HEK293 (cell line): Measurements from ENCODE around the gene LIN54.

Experiments used
- EGR2 ChIP-seq: fragments of 450-650 bp; formaldehyde crosslinking; IDR thresholded peaks from 2 replicates; pipeline ENCODE4 v1.5.1; 2016; ENCODE audit warnings: low read depth, missing biosample characterization, missing genetic modification characterization
- GLIS2 ChIP-seq: fragments of 450-650 bp; formaldehyde crosslinking; IDR thresholded peaks from 2 replicates; pipeline ENCODE4 v1.5.1; 2016; ENCODE audit warnings: missing biosample characterization, missing genetic modification characterization
- HOXA7 ChIP-seq: sonication (generic); formaldehyde crosslinking; IDR thresholded peaks from 2 replicates; pipeline ENCODE4 v1.8.1; 2022; ENCODE audit warnings: missing genetic modification reagents, borderline replicate concordance
- HOXC10 ChIP-seq: sonication (generic); formaldehyde crosslinking; IDR thresholded peaks from 2 replicates; pipeline ENCODE4 v1.8.1; 2023; ENCODE audit warnings: mild to moderate bottlenecking, missing genetic modification reagents
- IKZF3 ChIP-seq: fragments of 450-650 bp; IDR thresholded peaks from 2 replicates; pipeline ENCODE4 v1.5.0; 2018; ENCODE audit warnings: missing biosample characterization, mild to moderate bottlenecking, missing genetic modification characterization, moderate library complexity
- RBAK ChIP-seq: fragments of 450-650 bp; formaldehyde crosslinking; IDR thresholded peaks from 2 replicates; pipeline ENCODE4 v1.5.1; 2016; ENCODE audit warnings: missing biosample characterization, missing genetic modification characterization
- YY1 ChIP-seq: fragments of 450-650 bp; formaldehyde crosslinking; IDR thresholded peaks from 2 replicates; pipeline ENCODE4 v1.5.1; 2018; ENCODE audit warnings: missing biosample characterization, missing genetic modification characterization
- ZFP3 ChIP-seq: fragments of 450-650 bp; formaldehyde crosslinking; IDR thresholded peaks from 2 replicates; pipeline ENCODE4 v1.5.1; 2016; ENCODE audit warnings: low read depth, missing biosample characterization, missing genetic modification characterization
- ZFP69B ChIP-seq: fragments of 450-650 bp; formaldehyde crosslinking; IDR thresholded peaks from 2 replicates; pipeline ENCODE4 v1.5.1; 2016; ENCODE audit warnings: missing biosample characterization, missing genetic modification characterization
- ZNF138 ChIP-seq: fragments of 450-650 bp; formaldehyde crosslinking; IDR thresholded peaks from 2 replicates; pipeline ENCODE4 v1.5.1; 2016; ENCODE audit warnings: missing biosample characterization, missing genetic modification characterization, borderline replicate concordance
- ZNF223 ChIP-seq: fragments of 450-650 bp; formaldehyde crosslinking; IDR thresholded peaks from 2 replicates; pipeline ENCODE4 v1.5.1; 2016; ENCODE audit warnings: missing biosample characterization, missing genetic modification characterization
- ZNF302 ChIP-seq: fragments of 450-650 bp; formaldehyde crosslinking; IDR thresholded peaks from 2 replicates; pipeline ENCODE4 v1.5.1; 2016; ENCODE audit warnings: missing biosample characterization, missing genetic modification characterization, low read depth
- ZNF324 ChIP-seq: fragments of 450-650 bp; formaldehyde crosslinking; IDR thresholded peaks from 2 replicates; pipeline ENCODE4 v1.5.1; 2016; ENCODE audit warnings: missing biosample characterization, missing genetic modification characterization
- ZNF391 ChIP-seq: fragments of 450-650 bp; formaldehyde crosslinking; IDR thresholded peaks from 2 replicates; pipeline ENCODE4 v1.5.1; 2016; ENCODE audit warnings: low read depth, missing biosample characterization, missing genetic modification characterization, borderline replicate concordance
- ZNF48 ChIP-seq: fragments of 450-650 bp; formaldehyde crosslinking; IDR thresholded peaks from 2 replicates; pipeline ENCODE4 v1.5.1; 2016; ENCODE audit warnings: missing biosample characterization, missing genetic modification characterization
- ZNF521 ChIP-seq: fragments of 450-650 bp; formaldehyde crosslinking; IDR thresholded peaks from 2 replicates; pipeline ENCODE4 v1.5.1; 2017; ENCODE audit warnings: missing biosample characterization, mild to moderate bottlenecking, missing genetic modification characterization
- ZNF529 ChIP-seq: fragments of 450-650 bp; formaldehyde crosslinking; IDR thresholded peaks from 2 replicates; pipeline ENCODE4 v1.5.1; 2017; ENCODE audit warnings: missing genetic modification characterization, missing biosample characterization; ENCODE audit not compliant: insufficient replicate concordance
- ZNF548 ChIP-seq: fragments of 450-650 bp; formaldehyde crosslinking; IDR thresholded peaks from 2 replicates; pipeline ENCODE4 v1.5.1; 2016; ENCODE audit warnings: missing biosample characterization, missing genetic modification characterization
- ZNF596 ChIP-seq: fragments of 450-650 bp; IDR thresholded peaks from 2 replicates; pipeline ENCODE4 v1.5.0; 2018; ENCODE audit warnings: missing biosample characterization, mild to moderate bottlenecking, missing genetic modification characterization, moderate library complexity
- ZNF600 ChIP-seq: fragments of 450-650 bp; formaldehyde crosslinking; IDR thresholded peaks from 2 replicates; pipeline ENCODE4 v1.5.1; 2016; ENCODE audit warnings: missing biosample characterization, missing genetic modification characterization
- ZNF610 ChIP-seq: fragments of 450-650 bp; formaldehyde crosslinking; IDR thresholded peaks from 2 replicates; pipeline ENCODE4 v1.5.1; 2016; ENCODE audit warnings: missing biosample characterization, missing genetic modification characterization, borderline replicate concordance
- ZNF621 ChIP-seq: fragments of 450-650 bp; formaldehyde crosslinking; IDR thresholded peaks from 2 replicates; pipeline ENCODE4 v1.5.1; 2017; ENCODE audit warnings: missing biosample characterization, missing genetic modification characterization
- ZNF76 ChIP-seq: fragments of 450-650 bp; formaldehyde crosslinking; IDR thresholded peaks from 2 replicates; pipeline ENCODE4; 2016; ENCODE audit warnings: low read depth, missing biosample characterization, missing genetic modification characterization, borderline replicate concordance
- ZSCAN30 ChIP-seq: fragments of 450-650 bp; IDR thresholded peaks from 2 replicates; pipeline ENCODE4 v1.5.1; 2018; ENCODE audit warnings: missing biosample characterization, mild to moderate bottlenecking, missing genetic modification characterization, moderate library complexity
- TF ChIP-seq, protein P1 (sequence below): fragments of 450-650 bp; formaldehyde crosslinking; IDR thresholded peaks from 2 replicates; pipeline ENCODE4 v1.5.1; 2016; ENCODE audit warnings: missing biosample characterization, missing genetic modification characterization
- TF ChIP-seq, protein P2 (sequence below): fragments of 450-650 bp; formaldehyde crosslinking; optimal IDR thresholded peaks from 2 replicates; pipeline ENCODE3; 2016; ENCODE audit warnings: missing biosample characterization, mild to moderate bottlenecking, missing genetic modification characterization
- TF ChIP-seq, protein P3 (sequence below): fragments of 450-650 bp; formaldehyde crosslinking; IDR thresholded peaks from 2 replicates; pipeline ENCODE4 v1.5.1; 2016; ENCODE audit warnings: missing biosample characterization, missing genetic modification characterization, low read depth
- TF ChIP-seq, protein P4 (sequence below): fragments of 450-650 bp; formaldehyde crosslinking; IDR thresholded peaks from 2 replicates; pipeline ENCODE4 v1.5.1; 2016; ENCODE audit warnings: missing biosample characterization, missing genetic modification characterization, borderline replicate concordance
- TF ChIP-seq, protein P5 (sequence below): fragments of 450-650 bp; formaldehyde crosslinking; IDR thresholded peaks from 2 replicates; pipeline ENCODE4 v1.5.1; 2016; ENCODE audit warnings: missing biosample characterization, missing genetic modification characterization
- TF ChIP-seq, protein P6 (sequence below): fragments of 450-650 bp; formaldehyde crosslinking; IDR thresholded peaks from 2 replicates; pipeline ENCODE4 v1.5.1; 2016; ENCODE audit warnings: missing biosample characterization, missing genetic modification characterization
- TF ChIP-seq, protein P7 (sequence below): fragments of 450-650 bp; formaldehyde crosslinking; IDR thresholded peaks from 2 replicates; pipeline ENCODE4 v1.5.1; 2016; ENCODE audit warnings: missing biosample characterization, missing genetic modification characterization

LIN54 gene

DNA sequence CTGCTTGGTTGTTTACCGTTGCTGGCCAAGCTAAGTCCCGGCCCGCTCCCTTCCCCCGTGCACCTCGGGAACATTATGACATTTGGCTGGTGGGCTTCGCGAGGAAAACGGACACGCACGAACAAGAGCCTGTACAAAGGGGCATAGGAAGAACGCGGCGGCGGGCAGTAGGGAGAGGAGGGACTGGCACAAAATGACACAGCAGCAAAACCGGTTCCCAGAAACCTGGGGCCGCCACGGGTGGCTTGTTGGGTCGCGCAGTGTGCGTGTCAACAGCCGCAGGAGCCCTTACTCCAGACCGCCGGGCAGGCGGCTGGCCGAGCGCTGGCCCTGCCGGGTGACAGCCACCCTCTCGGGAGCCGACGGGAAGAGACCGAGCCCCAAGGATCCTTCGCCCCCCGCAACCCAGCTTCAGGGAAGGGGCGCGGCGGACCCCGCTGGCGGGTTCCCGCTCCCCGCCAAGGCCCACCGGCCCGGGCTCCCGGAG, 1.6 kb upstream of the LIN54 start (continued):
- TF ChIP-seq ZFP69B (tag by site-specific recombination) (no peak), ZNF529 (tag by site-specific recombination) (no peak), IKZF3 (tag by site-specific recombination) (0 out of 2 replicates have a peak, but pooled peaks have one; percentile 33), ZNF302 (tag by site-specific recombination) (no peak), ZNF391 (tag by site-specific recombination) (no peak), ZNF521 (tag by site-specific recombination) (no peak), HOXC10 (CRISPR knock-in tag) (no peak), ZNF621 (tag by site-specific recombination) (no peak), HOXA7 (CRISPR knock-in tag) (no peak), ZFP3 (tag by site-specific recombination) (no peak), ZNF610 (tag by site-specific recombination) (no peak), ZNF324 (no peak), ZNF138 (no peak), ZNF76 (tag by site-specific recombination) (peak; percentile 30; the same call in 1 of the 2 replicates), ZNF600 (tag by site-specific recombination) (peak; percentile 53; the same call in 1 of the 2 replicates), ZSCAN30 (tag by site-specific recombination) (peak; percentile 61; the same call in 1 of the 2 replicates), ZNF548 (tag by site-specific recombination) (no peak), RBAK (tag by site-specific recombination) (no peak), ZNF48 (tag by site-specific recombination) (no peak), GLIS2 (tag by site-specific recombination) (peak; percentile 60), ZNF223 (tag by site-specific recombination) (no peak), ZNF596 (tag by site-specific recombination) (0 out of 2 replicates have a peak, but pooled peaks have one; percentile 18), YY1 (tag by site-specific recombination) (no peak), EGR2 (tag by site-specific recombination) (no peak)
- TF ChIP-seq, protein P1, sequence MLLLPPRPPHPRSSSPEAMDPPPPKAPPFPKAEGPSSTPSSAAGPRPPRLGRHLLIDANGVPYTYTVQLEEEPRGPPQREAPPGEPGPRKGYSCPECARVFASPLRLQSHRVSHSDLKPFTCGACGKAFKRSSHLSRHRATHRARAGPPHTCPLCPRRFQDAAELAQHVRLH (tag by site-specific recombination) = no peak
- TF ChIP-seq, protein P2, sequence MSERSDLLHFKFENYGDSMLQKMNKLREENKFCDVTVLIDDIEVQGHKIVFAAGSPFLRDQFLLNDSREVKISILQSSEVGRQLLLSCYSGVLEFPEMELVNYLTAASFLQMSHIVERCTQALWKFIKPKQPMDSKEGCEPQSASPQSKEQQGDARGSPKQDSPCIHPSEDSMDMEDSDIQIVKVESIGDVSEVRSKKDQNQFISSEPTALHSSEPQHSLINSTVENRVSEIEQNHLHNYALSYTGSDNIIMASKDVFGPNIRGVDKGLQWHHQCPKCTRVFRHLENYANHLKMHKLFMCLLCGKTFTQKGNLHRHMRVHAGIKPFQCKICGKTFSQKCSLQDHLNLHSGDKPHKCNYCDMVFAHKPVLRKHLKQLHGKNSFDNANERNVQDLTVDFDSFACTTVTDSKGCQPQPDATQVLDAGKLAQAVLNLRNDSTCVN (tag by site-specific recombination) = peak; percentile 66
- TF ChIP-seq, protein P3, sequence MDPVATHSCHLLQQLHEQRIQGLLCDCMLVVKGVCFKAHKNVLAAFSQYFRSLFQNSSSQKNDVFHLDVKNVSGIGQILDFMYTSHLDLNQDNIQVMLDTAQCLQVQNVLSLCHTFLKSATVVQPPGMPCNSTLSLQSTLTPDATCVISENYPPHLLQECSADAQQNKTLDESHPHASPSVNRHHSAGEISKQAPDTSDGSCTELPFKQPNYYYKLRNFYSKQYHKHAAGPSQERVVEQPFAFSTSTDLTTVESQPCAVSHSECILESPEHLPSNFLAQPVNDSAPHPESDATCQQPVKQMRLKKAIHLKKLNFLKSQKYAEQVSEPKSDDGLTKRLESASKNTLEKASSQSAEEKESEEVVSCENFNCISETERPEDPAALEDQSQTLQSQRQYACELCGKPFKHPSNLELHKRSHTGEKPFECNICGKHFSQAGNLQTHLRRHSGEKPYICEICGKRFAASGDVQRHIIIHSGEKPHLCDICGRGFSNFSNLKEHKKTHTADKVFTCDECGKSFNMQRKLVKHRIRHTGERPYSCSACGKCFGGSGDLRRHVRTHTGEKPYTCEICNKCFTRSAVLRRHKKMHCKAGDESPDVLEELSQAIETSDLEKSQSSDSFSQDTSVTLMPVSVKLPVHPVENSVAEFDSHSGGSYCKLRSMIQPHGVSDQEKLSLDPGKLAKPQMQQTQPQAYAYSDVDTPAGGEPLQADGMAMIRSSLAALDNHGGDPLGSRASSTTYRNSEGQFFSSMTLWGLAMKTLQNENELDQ (tag by site-specific recombination) = no peak
- TF ChIP-seq, protein P4, sequence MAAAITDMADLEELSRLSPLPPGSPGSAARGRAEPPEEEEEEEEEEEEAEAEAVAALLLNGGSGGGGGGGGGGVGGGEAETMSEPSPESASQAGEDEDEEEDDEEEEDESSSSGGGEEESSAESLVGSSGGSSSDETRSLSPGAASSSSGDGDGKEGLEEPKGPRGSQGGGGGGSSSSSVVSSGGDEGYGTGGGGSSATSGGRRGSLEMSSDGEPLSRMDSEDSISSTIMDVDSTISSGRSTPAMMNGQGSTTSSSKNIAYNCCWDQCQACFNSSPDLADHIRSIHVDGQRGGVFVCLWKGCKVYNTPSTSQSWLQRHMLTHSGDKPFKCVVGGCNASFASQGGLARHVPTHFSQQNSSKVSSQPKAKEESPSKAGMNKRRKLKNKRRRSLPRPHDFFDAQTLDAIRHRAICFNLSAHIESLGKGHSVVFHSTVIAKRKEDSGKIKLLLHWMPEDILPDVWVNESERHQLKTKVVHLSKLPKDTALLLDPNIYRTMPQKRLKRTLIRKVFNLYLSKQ (tag by site-specific recombination) = no peak
- TF ChIP-seq, protein P5, sequence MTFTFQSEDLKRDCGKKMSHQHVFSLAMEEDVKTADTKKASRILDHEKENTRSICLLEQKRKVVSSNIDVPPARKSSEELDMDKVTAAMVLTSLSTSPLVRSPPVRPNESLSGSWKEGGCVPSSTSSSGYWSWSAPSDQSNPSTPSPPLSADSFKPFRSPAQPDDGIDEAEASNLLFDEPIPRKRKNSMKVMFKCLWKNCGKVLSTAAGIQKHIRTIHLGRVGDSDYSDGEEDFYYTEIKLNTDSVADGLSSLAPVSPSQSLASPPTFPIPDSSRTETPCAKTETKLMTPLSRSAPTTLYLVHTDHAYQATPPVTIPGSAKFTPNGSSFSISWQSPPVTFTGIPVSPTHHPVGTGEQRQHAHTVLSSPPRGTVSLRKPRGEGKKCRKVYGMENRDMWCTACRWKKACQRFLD (tag by site-specific recombination) = no peak
- TF ChIP-seq, protein P6, sequence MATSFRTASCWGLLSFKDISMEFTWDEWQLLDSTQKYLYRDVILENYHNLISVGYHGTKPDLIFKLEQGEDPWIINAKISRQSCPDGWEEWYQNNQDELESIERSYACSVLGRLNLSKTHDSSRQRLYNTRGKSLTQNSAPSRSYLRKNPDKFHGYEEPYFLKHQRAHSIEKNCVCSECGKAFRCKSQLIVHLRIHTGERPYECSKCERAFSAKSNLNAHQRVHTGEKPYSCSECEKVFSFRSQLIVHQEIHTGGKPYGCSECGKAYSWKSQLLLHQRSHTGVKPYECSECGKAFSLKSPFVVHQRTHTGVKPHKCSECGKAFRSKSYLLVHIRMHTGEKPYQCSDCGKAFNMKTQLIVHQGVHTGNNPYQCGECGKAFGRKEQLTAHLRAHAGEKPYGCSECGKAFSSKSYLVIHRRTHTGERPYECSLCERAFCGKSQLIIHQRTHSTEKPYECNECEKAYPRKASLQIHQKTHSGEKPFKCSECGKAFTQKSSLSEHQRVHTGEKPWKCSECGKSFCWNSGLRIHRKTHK (tag by site-specific recombination) = no peak
- TF ChIP-seq, protein P7, sequence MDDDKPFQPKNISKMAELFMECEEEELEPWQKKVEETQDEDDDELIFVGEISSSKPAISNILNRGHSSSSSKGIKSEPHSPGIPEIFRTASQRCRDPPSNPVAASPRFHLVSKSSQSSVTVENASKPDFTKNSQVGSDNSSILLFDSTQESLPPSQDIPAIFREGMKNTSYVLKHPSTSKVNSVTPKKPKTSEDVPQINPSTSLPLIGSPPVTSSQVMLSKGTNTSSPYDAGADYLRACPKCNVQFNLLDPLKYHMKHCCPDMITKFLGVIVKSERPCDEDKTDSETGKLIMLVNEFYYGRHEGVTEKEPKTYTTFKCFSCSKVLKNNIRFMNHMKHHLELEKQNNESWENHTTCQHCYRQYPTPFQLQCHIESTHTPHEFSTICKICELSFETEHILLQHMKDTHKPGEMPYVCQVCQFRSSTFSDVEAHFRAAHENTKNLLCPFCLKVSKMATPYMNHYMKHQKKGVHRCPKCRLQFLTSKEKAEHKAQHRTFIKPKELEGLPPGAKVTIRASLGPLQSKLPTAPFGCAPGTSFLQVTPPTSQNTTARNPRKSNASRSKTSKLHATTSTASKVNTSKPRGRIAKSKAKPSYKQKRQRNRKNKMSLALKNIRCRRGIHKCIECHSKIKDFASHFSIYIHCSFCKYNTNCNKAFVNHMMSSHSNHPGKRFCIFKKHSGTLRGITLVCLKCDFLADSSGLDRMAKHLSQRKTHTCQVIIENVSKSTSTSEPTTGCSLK = no peak
